Central memory CD4-positive, alpha-beta T cell (primary cell): Measurements from ENCODE around the gene MYH4.

Experiments used
- DNase-seq: peaks from one replicate; pipeline ENCODE4 v3.0.0; 2022
- total RNA-seq, 3 experiments: gene quantifications; one replicate each; lab custom pipeline; 2026; lab: John Stamatoyannopoulos, UW

MYH4 gene
- 0 to 0.05 (median 0) reads per million in 3 experiments for total RNA-seq

- DNase-seq = no peak
Measured at GRCh38 chr17:10469459-10469858, at the start of gene MYH4. TSS of gene MYH4 (minus strand) at chr17:10469559. CDS start at chr17:10466745, 2,814 bp downstream.

DNA sequence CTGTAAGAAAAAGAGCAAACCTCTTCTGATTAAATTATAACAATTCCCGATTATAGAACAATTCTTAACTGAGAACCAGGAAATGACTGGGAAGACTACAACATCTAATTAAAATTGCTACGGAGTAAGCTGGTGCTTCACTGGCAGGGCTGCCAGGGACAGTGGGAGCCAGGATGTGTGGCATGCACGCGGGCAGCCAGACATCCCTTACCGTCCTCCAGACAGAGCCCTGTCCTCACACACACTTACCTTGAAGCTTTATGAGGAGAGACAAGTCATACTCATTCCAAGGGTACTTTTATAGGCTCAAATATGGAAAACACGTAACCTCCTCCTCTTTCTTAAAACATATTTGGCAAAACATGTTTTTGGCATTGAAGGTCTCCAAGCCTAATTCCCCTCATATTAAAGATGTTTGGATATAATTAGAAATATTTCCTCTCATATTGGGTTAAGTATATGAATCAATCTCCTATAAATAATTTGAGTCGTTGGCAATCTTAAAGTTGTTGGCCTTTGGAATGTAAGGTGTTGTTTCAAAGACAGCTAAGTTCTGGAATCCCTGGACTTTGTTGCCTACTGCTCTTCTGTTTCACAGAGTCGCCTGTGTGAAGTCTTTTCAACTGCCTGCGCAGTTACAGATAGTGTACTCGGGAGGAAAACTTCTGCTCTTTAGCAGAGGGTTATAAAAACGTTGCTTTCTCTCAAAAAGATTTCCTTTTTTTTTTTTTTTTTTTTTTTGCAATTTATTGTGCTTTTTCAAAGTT, 49.1 kb upstream of the MYH4 start, which contains the start of gene MYH1:
MYH1 (minus strand) TSS at position 272 of the 767 bp plus-strand sequence. CDS start 1,900 bp downstream, outside the sequence.
- DNase-seq = no peak

GRCh38 chr17:10516638-10517037, 47.3 kb upstream of the MYH4 start:
- no peak for DNase-seq

DNA sequence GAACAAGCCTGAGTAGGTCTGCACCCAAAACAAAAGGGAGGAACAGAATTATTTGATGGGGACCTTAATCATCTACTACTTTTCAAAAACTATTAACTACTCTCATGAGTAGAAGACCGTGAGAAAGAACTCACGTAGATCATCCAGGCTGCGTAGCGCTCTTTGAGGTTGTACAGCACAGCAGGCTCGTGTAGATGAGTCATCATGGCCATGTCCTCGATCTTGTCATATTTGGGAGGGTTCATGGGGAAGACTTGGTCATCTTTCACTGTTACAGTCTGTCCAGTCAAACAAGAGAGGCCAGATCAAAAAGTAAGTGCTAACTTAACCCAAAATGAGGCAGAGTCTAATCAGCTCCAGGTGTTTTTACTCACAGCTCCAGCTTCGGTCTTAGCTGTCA, 46.7 kb upstream of the MYH4 start:
- DNase-seq = no peak

- no peak for DNase-seq
Measured at GRCh38 chr17:10513299-10514067, 44.1 kb upstream of the MYH4 start.

- DNase-seq = no peak
Measured at GRCh38 chr17:10512856-10513255, 43.5 kb upstream of the MYH4 start.

DNA sequence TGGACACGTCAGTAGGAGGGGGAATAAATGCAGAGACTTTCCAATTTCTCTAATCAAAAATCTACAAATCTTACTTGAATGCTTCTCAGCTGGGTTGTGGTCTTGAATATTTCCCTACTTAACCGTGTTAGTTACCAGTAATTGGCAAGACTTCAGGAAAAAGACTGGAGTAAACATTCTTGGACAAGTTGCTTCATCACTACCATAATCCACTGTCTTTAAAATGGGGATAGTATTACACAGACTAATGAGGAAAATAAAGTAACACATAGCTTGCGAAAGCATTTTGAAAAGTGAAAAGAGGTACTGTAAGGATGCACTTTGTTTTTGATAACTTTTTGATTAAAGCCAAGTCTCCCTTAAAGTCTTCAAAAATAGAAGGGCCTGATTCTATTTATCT, 30.6 kb upstream of the MYH4 start:
- no peak for DNase-seq

- DNase-seq = no peak
Measured at GRCh38 chr17:10492004-10492403, 22.6 kb upstream of the MYH4 start.

- DNase-seq = no peak
Measured at GRCh38 chr17:10482252-10482651, 12.9 kb upstream of the MYH4 start.

DNA sequence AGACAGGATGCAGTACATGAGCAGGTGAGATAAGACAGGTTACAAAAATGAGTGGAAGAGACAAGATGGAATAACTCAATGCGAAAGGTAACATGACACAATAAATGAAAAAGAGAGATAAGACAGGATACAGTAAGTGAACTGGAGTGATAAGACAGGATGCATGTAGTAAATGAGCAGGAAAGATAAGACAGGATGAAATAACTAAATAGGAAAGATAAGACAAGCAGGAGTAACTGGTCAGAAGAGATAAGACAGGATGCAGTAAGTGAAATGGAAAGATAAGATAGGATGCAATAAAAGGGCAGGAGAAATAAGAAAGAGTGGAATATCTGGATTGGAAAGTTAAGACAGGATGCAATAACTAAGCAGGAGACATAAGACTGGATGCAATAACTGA, 8.3 kb upstream of the MYH4 start:
- no peak for DNase-seq

DNA sequence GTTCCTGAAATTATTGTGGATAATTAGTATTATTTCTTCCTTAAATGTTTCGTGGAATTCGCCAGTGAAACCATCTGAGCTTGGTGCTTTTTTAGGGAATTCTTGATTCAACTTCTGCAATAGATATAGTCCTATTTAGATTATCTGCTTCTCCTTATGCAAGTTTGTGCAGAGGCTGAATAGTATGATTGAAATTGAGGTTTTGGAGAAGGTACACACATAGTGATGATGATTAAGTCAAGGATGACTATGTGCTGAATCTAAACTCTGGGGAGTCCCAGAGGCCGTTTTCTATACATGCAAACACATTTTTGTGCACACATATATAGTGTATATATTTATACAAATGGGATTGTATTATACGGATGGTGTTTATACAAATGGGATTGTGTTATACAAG, 5.2 kb upstream of the MYH4 start:
- no peak for DNase-seq

DNA sequence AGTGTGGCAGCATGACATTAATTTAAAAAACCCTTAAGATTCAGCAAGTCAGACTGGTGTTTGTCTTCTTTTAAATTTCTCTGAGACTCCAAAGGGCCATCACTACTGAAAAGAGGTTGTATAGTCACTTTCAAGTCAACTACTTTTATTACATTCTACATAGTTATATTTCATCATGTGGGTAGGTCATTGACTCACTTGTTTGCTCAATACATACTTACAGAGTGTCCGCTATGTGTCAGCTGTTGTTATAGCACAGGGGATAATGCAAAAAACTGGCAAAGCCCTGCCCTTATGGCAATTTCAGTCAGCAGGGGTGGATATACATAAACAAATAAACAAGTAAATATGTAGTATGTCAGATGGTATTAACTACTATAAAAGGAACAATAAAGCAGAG, 2.5 kb upstream of the MYH4 start:
- DNase-seq = no peak

DNA sequence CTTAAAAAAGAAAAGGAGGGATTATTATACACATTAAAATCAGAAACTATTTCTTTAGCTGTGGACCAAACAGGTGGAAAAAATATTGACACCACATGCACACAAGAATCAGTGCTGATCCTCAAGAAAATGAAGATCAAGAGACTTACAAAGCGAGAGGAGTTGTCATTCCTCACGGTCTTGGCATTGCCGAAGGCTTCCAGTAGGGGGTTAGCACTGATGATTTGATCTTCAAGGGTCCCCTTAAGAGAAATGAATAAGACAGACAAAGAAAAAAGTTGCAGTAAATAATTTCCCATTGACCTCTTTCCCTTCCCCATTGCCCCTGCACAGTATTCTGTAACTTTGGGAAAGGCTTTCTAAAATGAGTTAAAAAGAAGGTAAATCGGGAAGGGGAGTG, 6.0 kb downstream of the MYH4 start:
- no peak for DNase-seq

GRCh38 chr17:10460062-10460461, 9.3 kb downstream of the MYH4 start:
- DNase-seq = no peak

DNA sequence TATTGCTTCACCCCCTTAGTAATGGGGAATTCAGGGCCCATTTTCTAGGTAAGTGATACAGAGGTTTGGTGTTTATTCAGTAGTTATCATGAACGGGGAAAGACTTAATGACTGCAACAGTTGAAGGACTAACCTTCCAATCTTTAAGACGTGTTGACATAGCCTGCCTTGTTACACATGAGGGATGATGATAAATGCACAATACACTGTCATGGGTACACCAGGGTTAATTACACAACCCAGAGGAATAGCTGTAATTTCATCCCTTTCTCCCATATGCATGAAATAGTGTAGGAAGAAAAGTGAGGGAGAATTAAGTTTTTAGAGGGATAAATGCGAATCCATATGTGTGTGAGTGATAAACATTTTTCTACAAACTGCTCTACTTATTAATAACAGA, 10.7 kb downstream of the MYH4 start:
- no peak for DNase-seq

DNA sequence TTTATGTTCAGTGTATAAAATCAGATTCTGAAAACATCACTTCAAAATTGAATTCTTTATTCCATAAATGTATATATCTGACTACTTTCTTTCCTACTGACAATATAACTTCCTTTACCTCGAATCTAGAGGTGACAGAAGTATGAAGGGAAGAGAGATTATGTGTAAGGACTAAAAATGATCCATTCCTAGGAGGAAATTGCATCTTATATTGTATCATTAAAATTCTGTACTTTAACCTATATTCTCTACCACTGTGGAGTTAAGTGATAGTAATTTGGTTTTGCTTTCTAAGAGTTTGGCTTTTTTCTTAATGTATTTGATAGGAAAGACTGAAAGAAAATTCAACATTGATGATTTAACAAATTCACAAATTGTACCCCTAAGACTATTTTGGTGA, 11.4 kb downstream of the MYH4 start:
- no peak for DNase-seq

- DNase-seq = no peak
Measured at GRCh38 chr17:10447026-10447931, 22.1 kb downstream of the MYH4 start.

GRCh38 chr17:10439816-10440215, 29.5 kb downstream of the MYH4 start:
- no peak for DNase-seq

DNA sequence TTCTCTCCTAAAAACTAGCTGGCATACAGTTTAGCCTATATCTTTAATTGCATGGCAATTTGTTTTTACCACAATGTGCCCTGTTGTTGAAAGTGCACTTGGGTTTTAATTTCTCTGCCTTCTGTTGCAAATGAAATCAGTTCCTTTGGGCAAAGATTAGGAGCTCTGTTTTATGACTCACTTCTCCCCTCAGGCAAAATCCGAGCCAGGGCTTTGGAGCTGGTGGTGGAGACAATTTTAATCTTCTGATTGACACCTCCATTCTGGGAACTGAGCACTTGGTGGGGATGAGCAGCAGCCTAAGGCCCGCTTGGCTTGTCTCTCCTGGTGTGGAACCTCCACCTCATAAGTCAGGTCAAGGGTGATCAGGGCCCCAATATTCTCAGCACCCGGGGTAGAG, 34.3 kb downstream of the MYH4 start:
- no peak for DNase-seq

GRCh38 chr17:10429421-10430045, 39.8 kb downstream of the MYH4 start:
- no peak for DNase-seq

DNA sequence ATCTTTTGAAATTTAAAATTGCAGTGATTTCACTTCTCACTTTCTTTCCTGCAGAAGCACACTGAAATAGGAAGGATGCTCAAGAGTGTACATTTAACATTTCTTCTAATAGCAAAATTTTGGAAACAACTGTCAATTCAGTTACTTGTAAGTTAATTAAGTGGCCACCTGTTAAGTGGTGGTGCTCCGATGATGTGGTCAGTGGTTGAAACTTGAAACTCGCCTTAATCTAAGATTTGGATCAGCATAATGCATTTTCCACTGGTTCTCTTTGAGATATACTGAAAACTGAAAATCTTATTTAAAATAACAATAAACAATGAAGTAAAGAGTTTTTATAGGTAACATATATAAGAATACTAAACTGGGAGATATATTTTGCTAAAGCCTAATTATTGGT, 40.6 kb downstream of the MYH4 start:
- DNase-seq = no peak

GRCh38 chr17:10421900-10422542, 47.3 kb downstream of the MYH4 start, which contains the start of gene MYH8:
TSS of gene MYH8 (minus strand) at chr17:10421950. CDS start at chr17:10420227, 1,723 bp downstream.
- no peak for DNase-seq
